HG02642 (cell line): ENCODE results near the gene KLHDC8B.
A peak's percentile ranks its signal among the peaks of the same experiment; 100 is the strongest.

Experiments
- ATAC-seq: cut with Tn5 transposase; IDR thresholded peaks from one replicate; pipeline ENCODE4 v1.9.1; 2021; ENCODE audit warnings: mild to moderate bottlenecking; ENCODE audit not compliant: unreplicated experiment, poor library complexity

KLHDC8B gene

GRCh38 chr3:49171119-49171774 is at the start of gene KLHDC8B:
TSS of gene KLHDC8B (plus strand) at chr3:49171598. CDS start at chr3:49172770, 1,172 bp downstream.
- ATAC-seq = peak; percentile 61

DNA sequence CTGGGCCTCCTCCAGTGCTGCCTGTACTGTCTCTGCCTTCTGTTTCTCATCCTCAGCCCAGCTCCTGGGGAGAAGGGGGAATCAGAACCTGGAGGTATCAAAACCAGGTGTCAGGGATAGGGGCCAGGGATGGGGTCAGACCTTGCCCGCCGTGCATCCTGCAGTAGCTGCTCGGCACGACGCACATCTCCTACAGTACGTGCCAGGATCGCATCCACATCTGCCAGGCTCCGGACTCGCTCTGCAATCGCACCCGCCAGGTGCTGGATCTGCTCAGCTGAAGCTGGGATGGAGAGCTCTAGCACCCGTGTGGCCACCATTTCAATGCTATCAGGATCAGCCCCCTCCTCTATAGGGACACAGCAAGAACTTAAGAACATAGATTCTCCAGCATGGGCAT is 49.4 kb upstream of the KLHDC8B start:
- ATAC-seq = no peak

DNA sequence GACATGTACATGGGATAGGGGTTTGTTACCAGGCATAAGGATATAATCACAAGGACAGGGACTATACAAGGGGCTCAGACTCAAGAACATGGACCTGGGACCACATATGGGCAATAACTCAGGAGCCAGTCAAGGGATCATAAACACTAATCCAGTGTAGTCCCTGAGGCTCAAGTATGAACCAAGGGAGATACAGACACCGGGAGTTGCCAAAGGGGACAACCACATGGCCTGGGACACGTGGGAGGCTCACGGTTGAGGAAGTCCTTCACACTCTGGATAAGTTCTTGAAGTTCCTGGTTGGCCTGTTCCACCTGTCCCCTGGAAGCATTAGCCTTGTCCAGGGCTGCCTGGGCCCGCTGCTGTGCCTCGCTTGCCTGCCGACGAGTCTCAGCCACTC is 48.9 kb upstream of the KLHDC8B start:
- no peak for ATAC-seq

DNA sequence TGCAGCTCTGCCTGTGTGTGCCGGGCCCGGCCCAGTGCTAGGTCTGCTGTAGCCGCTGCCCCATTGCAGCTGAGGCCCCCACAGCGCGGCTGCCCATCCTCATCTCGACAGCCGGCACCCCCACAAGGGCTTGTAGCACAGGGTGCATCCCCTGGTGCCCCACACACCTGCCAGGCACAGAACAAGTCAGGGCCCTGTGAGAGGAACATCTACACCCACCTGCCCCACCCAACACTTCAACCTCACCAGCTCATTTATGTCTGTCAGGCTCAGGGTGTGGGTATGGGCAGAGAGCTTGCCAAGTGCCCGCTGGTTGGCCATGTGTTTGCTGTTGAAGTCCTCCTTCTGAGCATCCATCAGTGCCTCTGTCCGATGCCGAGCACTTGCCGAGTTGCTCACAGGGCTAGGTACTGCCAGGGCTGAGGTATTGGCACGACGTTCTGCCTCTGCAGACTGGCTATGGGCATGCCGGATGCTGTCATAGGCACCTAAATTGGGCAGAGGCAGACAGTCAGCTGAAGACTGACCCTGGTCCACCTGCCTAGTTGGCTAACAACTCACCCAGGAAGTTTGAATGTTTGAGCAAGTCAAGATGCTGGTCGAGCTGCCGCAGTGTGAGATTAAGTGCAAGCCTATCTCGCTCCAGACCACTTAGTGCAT is 48.4 kb upstream of the KLHDC8B start:
- no peak for ATAC-seq

DNA sequence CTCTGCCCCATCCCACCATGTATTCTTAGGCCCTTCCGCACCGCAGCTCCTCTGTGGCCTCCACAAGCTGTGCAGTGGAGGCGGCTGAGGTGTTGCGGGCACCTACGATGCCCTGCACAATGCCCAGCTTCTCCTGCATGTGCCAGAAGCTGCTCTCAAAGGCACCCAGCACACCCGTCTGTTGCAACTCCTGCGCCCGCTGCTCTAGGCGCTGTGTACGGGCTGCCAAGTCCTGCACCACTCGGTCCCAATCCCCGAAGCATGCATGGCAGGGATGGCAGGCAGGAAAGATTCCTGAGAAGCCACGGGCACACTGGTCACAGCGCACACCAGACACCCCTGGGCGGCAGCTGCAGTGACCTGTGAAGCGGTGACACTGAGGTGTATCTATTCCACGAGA is 47.7 kb upstream of the KLHDC8B start:
- ATAC-seq = no peak

DNA sequence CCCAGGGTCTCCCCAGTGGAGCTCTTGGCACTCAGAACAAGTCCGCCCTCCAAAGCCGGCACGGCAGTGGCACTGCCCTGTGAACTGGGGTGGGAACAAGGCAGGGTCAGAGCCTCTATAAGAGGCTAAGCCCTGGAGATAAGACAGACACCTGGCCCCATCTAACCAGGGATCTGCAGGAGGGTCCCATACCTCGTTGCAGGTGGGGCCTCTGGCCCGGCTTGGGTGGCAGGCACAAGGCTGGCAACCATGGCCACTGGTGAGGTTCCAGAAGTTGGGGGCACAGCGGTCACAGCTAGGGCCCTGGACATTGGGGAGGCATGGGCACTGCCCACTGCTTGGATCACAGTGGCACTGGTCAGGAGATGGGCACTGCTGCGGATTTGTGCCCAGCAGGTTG is 47.2 kb upstream of the KLHDC8B start:
- no peak for ATAC-seq

DNA sequence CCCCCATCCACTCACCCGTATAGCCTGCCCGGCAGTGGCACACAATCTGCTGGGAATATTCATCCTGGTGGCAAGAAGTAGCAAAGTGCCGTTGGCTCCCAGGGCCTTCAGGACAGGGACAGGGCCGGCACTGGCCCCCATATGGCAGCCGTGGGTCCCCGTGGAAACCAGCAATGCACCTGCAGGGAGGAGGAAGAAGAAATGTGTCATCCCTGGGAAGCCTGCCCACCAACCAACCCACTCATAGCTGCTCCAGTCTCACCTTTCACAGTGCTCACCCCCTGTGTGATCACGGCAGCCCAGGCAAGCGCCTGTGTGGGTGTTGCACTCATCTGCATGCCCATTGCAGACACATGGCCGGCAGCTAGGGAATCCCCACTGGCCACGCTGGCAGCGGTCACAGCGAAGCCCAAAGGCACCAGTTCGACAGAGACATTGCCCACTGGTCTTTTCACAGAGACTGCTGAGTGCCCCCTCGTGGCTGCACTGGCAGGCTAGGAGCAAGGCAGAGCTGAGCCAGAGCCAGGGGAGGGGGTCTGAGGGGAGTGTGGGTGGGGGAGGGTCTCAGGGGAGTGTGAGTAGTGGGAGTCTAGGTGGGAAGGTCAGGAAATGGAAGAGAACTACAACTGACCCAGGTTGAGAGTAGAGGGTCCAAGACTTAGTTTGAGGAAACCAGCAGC is 46.3 kb upstream of the KLHDC8B start:
- no peak for ATAC-seq

DNA sequence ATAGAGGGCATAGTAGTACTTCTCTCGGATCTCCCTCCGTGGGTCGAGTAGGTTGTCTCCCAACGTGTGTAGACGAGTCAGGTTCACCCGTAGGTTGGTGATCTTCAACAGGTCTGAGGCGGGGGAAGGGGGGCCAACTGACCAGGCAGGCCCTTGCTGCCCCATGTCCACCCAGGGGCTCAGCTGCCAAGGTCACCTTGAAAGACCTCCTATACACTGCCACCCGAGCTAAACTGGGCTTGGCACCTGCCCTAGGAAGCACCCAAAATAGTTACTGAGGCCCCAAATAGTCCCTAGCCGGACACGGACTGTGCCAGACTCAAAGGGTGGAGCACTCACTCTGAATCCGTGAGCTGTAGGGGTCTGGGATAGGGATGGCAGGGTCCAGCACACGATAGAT is 40.4 kb upstream of the KLHDC8B start:
- no peak for ATAC-seq

DNA sequence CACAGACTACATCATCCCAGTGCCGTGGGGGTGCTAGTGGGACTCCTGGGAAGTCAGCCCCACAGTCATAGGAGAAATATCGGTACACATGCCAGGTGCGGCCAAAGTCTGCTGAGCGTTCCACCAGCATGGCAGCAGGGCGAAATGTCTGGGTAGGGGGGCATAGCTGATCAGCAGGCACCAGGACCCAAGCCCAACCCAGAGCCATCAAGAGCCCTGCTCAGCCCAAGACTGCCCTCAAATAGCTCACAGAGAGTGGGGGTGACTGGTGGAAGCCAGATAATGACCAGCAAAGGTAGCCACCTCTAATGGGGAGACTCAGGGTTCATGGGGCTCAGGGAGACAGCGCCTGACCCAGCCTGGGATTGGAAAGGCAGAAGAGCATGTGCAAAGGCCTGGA is 39.8 kb upstream of the KLHDC8B start:
- ATAC-seq = no peak

DNA sequence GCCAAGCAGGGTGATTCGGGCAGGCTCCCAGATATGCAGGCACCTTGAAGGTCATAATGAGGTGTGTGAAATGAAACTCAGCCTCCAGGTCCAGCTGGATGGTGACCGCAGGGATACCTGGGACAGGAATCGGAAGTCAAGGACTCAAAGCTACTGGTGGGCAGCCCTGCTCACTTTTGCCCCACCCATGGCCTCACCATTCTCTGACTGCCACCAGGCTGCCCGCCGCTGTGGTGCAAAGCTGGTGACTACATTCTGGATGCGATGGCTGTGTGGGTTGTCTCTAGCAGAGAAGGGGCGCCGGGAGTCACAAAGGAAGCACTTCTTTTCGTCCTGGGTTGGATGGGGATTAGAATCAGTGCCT is 39.3 kb upstream of the KLHDC8B start:
- no peak for ATAC-seq

DNA sequence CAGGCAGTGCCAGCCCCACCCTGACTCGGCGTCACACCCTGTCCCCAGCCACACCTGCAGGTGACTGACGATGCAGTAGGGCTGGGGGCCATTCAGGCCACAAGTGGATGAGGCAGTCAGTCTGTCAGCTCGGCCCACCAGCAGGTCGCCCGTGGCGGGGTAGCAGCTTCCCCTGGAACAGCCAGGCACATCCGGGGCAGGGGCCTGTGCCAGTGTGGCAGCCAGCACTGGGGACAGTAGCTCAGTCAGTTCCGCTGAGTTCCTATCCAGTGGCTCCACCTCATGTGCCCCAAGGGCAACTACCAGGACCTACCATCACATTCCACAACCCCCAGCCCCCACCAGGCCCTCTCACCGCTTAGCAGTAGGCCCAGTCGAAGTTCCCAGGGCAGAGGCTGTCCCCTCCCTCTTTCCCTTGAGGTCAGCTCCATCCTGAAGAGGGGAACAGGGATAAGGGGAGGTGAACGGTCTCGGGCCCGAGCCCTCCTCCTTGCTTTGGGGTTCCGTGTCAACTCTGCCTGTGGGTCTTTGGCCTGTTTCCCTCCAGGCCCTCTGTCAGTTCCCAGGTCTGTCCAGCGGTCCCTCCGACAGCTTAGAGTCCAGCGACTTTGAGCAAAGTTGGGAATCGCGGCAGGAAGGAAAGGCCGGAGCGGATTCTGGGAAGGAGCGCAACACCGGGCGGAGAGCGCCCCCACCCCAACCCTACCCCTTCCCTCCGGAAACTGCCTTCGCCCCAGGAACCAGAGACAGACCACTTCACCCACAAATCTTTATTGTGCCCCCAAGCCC is 38.8 kb upstream of the KLHDC8B start, which contains the start of gene LAMB2:
Gene LAMB2 (minus strand): TSS at position 614 of the 789 bp plus-strand sequence. CDS start 183 bp downstream, at position 431.
- ATAC-seq = no peak

- no peak for ATAC-seq
Measured at GRCh38 chr3:49133226-49133951, 38.0 kb upstream of the KLHDC8B start.

DNA sequence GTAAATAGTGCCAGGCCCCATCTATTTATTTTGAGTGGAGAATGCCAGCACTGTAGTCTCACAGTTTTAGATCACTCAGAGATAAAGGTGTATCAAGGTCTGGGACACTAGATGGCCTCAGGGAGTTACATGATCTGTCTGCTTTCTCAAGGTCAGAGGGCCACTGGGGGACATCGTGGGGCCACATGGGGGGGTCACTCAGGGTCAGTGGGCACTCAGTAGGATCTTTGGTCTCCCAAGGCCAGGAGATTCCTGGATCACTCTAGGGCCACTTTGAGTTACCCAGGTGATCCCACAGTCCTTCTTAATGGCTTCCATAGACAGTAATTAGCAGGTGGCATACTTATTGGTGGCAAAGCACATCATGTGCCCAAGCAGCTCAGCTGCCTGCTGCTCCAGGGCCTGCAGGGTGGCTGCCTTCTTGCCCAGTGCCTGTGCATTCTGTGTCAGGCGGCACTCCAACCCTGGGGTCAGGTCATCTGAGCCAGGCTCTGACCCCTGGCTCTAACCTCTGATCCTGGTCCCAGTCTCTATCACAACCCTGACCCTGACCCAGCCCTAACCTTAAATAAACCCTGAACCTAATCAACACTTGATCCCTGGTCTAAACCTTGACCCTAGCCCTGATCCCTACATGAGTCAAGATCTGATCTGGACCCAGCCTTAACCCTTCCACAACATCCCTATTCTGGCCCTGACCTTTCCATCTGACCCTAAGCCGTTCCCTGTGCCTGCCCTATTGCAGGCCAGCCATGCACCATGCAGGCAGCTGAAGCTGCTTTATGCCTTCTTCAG is 36.7 kb upstream of the KLHDC8B start:
- no peak for ATAC-seq

GRCh38 chr3:49135499-49135898 is 35.9 kb upstream of the KLHDC8B start:
- no peak for ATAC-seq

- ATAC-seq = no peak
Measured at GRCh38 chr3:49140080-49140479, 31.3 kb upstream of the KLHDC8B start.

DNA sequence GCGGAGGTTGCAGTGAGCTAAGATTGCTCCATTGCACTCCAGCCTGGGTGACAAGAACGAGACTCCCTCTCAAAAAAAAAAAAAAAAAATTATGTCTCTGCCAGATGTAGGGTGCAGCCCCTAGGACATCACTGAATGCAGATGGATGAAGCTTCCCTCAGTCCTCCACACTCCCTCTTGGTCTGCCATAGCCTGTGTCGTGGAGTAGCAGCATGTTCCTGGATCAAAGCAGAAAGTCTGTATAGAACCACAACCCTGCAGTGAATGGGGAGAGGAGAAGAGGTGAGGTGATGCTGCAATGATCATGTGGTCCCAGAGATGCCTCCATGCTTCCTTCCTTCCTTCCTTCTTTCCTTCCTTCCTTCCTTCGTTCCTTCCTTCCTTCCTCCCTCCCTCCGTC is 23.2 kb upstream of the KLHDC8B start:
- no peak for ATAC-seq

- ATAC-seq = no peak
Measured at GRCh38 chr3:49151610-49152009, 19.8 kb upstream of the KLHDC8B start.

GRCh38 chr3:49153349-49153912 is 18.0 kb upstream of the KLHDC8B start:
- ATAC-seq = no peak

- ATAC-seq = no peak
Measured at GRCh38 chr3:49157289-49157688, 14.1 kb upstream of the KLHDC8B start.
